ENCODE measurements around the gene MTMR1.

- TF ChIP-seq CTCF (IDR thresholded peaks at IDR 0.05), result no peak
- no peak for TF ChIP-seq EZH2 (IDR thresholded peaks at IDR 0.05; ENCODE audit: borderline replicate concordance, insufficient read depth, low read depth, low read length, poor library complexity, severe bottlenecking)
These were observed 113.6 kb downstream of the MTMR1 start for GRCh38 chrX:150806827-150807226.
